Activated effector memory CD4-positive, alpha-beta T cell treated with Interleukin-2 at 50 U/mL for 16 hours (primary cell): ENCODE data around the gene IAH1.
A peak's percentile ranks its signal among the peaks of the same experiment; 100 is the strongest.
"Not testable (repeated sequence)": the region's sequence is repeated elsewhere in the genome, so short reads cannot be mapped to it uniquely, and the experiment has no call there.

Experiments used
- DNase-seq: peaks from one replicate; pipeline ENCODE4 v3.0.0-alpha.2; 2020

The IAH1 gene

GRCh38 chr2:9473985-9474360 lies 378 bp upstream of the IAH1 start:
- DNase-seq: peak; percentile 66

- no peak for DNase-seq
These were observed 3.6 kb downstream of the IAH1 start for GRCh38 chr2:9477914-9478313.

GRCh38 chr2:9478526-9478925 lies 4.2 kb downstream of the IAH1 start:
- no peak for DNase-seq

GRCh38 chr2:9480157-9480556 lies 5.8 kb downstream of the IAH1 start:
- no peak for DNase-seq

- DNase-seq: no peak
These were observed 8.8 kb downstream of the IAH1 start for GRCh38 chr2:9483107-9483506.

GRCh38 chr2:9484533-9484932 lies 10.2 kb downstream of the IAH1 start:
- no peak for DNase-seq

- DNase-seq: no peak
These were observed 14.5 kb downstream of the IAH1 start for GRCh38 chr2:9488583-9489547.

- DNase-seq: no peak
These were observed 16.4 kb downstream of the IAH1 start for GRCh38 chr2:9490789-9491188.

- DNase-seq: no peak
These were observed 18.6 kb downstream of the IAH1 start for GRCh38 chr2:9492927-9493326.

- no peak for DNase-seq
These were observed 19.1 kb downstream of the IAH1 start for GRCh38 chr2:9493478-9493877.

GRCh38 chr2:9494081-9494480 lies 19.7 kb downstream of the IAH1 start:
- no peak for DNase-seq

- no peak for DNase-seq
These were observed 22.7 kb downstream of the IAH1 start for GRCh38 chr2:9497017-9497416.

GRCh38 chr2:9498210-9498609 lies 23.9 kb downstream of the IAH1 start:
- no peak for DNase-seq

GRCh38 chr2:9508931-9509330 lies 34.6 kb downstream of the IAH1 start:
- DNase-seq: no peak

- not testable (repeated sequence) for DNase-seq
These were observed 39.6 kb downstream of the IAH1 start for GRCh38 chr2:9513946-9514345.

GRCh38 chr2:9517118-9517782 lies 42.9 kb downstream of the IAH1 start:
- no peak for DNase-seq

- DNase-seq: no peak
These were observed 43.8 kb downstream of the IAH1 start for GRCh38 chr2:9518163-9518562.

- DNase-seq: no peak
These were observed 44.4 kb downstream of the IAH1 start for GRCh38 chr2:9518780-9519179.

GRCh38 chr2:9519250-9519649 lies 44.9 kb downstream of the IAH1 start:
- no peak for DNase-seq

- DNase-seq: no peak
These were observed 49.9 kb downstream of the IAH1 start for GRCh38 chr2:9524291-9524690.

GRCh38 chr2:9525266-9525665 lies 50.9 kb downstream of the IAH1 start:
- no peak for DNase-seq

GRCh38 chr2:9527995-9528787 lies 53.8 kb downstream of the IAH1 start:
- no peak for DNase-seq

- no peak for DNase-seq
These were observed 58.1 kb downstream of the IAH1 start for GRCh38 chr2:9532421-9532820.

- no peak for DNase-seq
These were observed 59.3 kb downstream of the IAH1 start for GRCh38 chr2:9533663-9534062.
